Activated naive CD4-positive, alpha-beta T cell treated with anti-CD3 and anti-CD28 coated beads, Interleukin-2, amount 50 U/mL, for 24 hours (primary cell): Measurements from ENCODE around the gene PPWD1.
"Not testable (repeated sequence)": the region's sequence is repeated elsewhere in the genome, so short reads cannot be mapped to it uniquely, and the experiment has no call there.

Source experiments
- H3K27ac Mint-ChIP-seq: one replicate; pipeline ENCODE4 v1.8.0; 2021; ENCODE audit warnings: mild to moderate bottlenecking, mixed read lengths
- H3K27me3 Mint-ChIP-seq: one replicate; pipeline ENCODE4 v1.8.0; 2021; ENCODE audit warnings: mixed read lengths
- H3K36me3 Mint-ChIP-seq: one replicate; pipeline ENCODE4 v1.8.0; 2021; ENCODE audit warnings: mixed read lengths
- H3K4me1 Mint-ChIP-seq: one replicate; pipeline ENCODE4 v1.8.0; 2021; ENCODE audit warnings: mixed read lengths
- H3K4me3 Mint-ChIP-seq: one replicate; pipeline ENCODE4 v1.8.0; 2021; ENCODE audit warnings: mild to moderate bottlenecking, mixed read lengths
- H3K9me3 Mint-ChIP-seq: one replicate; pipeline ENCODE4 v1.8.0; 2021; ENCODE audit warnings: mixed read lengths

Gene PPWD1

DNA sequence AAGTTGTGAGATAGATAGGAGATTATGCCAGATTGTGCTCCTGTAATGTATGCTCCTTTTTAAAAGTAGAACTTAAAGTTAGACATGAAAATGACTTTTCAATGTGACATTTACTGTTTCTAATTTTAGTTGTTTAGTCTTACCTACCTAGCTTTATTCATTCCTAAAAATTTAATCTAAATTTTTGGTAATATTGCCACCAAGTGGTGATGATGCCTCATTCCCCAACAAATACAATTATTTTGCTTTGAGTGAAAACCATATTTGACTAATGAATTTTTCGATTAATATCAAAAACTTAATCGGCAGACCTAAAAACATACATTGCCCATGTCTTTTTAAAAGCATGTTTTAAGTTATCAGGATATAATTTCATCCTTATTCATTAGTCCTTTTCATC, 25.6 kb downstream of the PPWD1 start:
- no peaks in the 10 kb centered on the region for H3K4me1 Mint-ChIP-seq
- H3K9me3 Mint-ChIP-seq: no peaks in the 10 kb centered on the region
- no peaks in the 10 kb centered on the region for H3K27me3 Mint-ChIP-seq
- no peak overlapping the region for H3K4me3 Mint-ChIP-seq
- peaks cover 17% of the 10 kb centered on the region for H3K36me3 Mint-ChIP-seq
- H3K27ac Mint-ChIP-seq: no peak overlapping the region

DNA sequence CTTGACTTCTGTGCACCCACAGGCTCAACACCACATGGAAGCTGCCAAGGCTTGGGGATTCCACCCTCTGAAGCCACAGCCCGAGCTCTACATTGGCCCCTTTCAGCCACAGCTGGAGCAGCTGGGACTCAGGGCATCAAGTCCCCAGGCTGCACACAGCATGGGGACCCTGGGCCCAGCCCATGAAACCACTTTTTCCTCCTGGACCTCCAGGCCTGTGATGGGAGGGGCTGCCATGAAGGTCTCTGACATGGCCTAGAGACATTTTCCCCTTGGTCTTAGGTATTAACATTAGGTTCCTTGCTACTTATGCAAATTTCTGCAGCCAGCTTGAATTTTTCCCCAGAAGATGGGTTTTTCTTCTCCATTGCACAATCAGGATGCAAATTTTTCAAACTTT, 38.7 kb downstream of the PPWD1 start:
- not testable (repeated sequence) for H3K9me3 Mint-ChIP-seq, H3K27me3 Mint-ChIP-seq, H3K27ac Mint-ChIP-seq, H3K4me3 Mint-ChIP-seq
- Mint-ChIP-seq H3K4me1 (peaks cover 14% of the 10 kb centered on the region), H3K36me3 (peaks cover 45% of the 10 kb centered on the region)

GRCh38 chr5:65611524-65611923, 48.4 kb downstream of the PPWD1 start:
- Mint-ChIP-seq H3K4me3 (no peak overlapping the region), H3K36me3 (peaks cover 31% of the 10 kb centered on the region), H3K4me1 (peaks cover 40% of the 10 kb centered on the region), H3K9me3 (no peaks in the 10 kb centered on the region), H3K27ac (no peak overlapping the region), H3K27me3 (no peaks in the 10 kb centered on the region)

- Mint-ChIP-seq H3K27ac (no peak overlapping the region), H3K4me3 (no peak overlapping the region), H3K9me3 (no peaks in the 10 kb centered on the region), H3K4me1 (peaks cover 42% of the 10 kb centered on the region), H3K36me3 (peaks cover 28% of the 10 kb centered on the region), H3K27me3 (no peaks in the 10 kb centered on the region)
These were observed 49.3 kb downstream of the PPWD1 start for GRCh38 chr5:65612298-65612907.

- peaks cover 2% of the 10 kb centered on the region for H3K36me3 Mint-ChIP-seq
- no peak overlapping the region for H3K27ac Mint-ChIP-seq
- no peak overlapping the region for H3K4me3 Mint-ChIP-seq
- no peaks in the 10 kb centered on the region for H3K9me3 Mint-ChIP-seq
- no peaks in the 10 kb centered on the region for H3K27me3 Mint-ChIP-seq
- H3K4me1 Mint-ChIP-seq: peaks cover 59% of the 10 kb centered on the region
These were observed 56.9 kb downstream of the PPWD1 start for GRCh38 chr5:65620021-65620420.

DNA sequence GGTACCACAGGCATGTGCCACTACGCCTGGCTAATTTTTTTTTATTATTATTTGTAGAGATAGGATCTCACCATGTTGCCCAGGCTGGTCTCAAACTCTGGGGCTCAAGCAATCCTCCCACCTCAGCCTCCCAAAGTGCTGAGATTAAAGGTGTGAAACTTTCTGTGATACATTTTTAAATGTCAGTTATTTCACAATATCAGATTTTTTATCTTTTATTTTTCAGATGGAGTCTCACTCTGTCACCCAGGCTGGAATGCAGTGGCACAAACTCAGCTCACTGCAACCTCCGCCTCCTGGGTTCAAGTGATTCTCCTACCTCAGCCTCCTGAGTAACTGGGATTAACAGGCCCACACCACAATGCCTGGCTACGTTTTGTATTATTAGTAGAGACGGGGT, 58.9 kb downstream of the PPWD1 start:
- Mint-ChIP-seq H3K4me3 (peak overlapping the region; percentile 96), H3K4me1 (peaks cover 56% of the 10 kb centered on the region)
- not testable (repeated sequence) for H3K36me3 Mint-ChIP-seq, H3K27me3 Mint-ChIP-seq, H3K27ac Mint-ChIP-seq, H3K9me3 Mint-ChIP-seq

DNA sequence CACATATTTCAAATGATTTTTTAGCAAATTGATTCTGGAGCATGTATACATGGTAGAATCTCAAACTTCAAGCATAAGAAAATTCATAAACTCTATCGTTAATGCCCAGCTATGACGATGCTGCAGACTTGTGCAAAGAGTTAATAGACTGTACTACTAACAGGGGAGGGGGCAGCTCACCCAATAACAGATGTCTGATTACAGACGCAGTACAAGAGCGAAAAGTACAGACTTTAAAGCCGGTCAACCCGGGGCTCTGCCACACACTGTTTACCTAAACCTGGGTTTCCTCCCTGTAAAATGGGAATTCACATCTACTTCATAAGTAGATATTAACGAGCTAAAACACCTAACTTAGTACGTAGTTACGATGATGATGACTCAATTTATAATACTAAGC, 60.4 kb downstream of the PPWD1 start:
- Mint-ChIP-seq H3K27ac (peak overlapping the region; percentile 96), H3K36me3 (no peaks in the 10 kb centered on the region), H3K4me1 (peaks cover 53% of the 10 kb centered on the region), H3K4me3 (peak overlapping the region; percentile 96), H3K9me3 (no peaks in the 10 kb centered on the region), H3K27me3 (no peaks in the 10 kb centered on the region)

DNA sequence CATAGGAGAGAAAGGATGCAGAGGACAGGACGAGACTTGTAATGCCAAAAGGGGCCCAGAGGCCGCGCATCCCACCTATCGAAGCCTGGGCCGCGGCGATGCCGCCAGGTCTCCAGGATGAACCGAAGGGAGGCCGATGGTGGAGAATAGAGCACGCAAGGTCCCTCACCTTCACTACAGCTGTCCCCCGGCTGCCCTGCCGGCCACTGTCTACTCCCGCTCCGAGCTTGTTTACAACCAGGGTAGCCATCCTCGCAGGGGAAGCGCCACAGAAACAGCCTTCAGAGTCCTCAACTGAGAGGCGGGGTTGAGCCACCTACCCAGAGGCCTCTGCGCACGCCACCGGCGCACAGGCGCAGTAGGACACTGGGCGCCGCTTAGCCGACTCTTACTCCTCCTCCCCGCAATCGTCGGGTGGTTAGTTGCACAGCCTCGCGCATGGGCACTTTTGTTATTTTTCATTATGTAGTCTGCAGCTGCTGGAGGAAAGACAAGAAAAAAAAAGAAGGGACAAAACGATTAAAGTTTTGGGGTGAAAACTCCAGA, 61.0 kb downstream of the PPWD1 start, which contains the start of gene TRIM23:
Gene TRIM23, minus strand, starts transcription at position 309 of the 546 bp plus-strand sequence. Its CDS starts 59 bp downstream, at position 250.
- H3K9me3 Mint-ChIP-seq: no peaks in the 10 kb centered on the region
- H3K36me3 Mint-ChIP-seq: no peaks in the 10 kb centered on the region
- peaks cover 47% of the 10 kb centered on the region for H3K4me1 Mint-ChIP-seq
- H3K27me3 Mint-ChIP-seq: no peaks in the 10 kb centered on the region
- peak within 1 kb of the TSS; percentile 96 for H3K4me3 Mint-ChIP-seq
- peak within 1 kb of the TSS; percentile 96 for H3K27ac Mint-ChIP-seq

- Mint-ChIP-seq H3K27ac (peak within 1 kb of the TSS; percentile 96), H3K4me1 (peaks cover 46% of the 10 kb centered on the region)
These were observed 61.8 kb downstream of the PPWD1 start, which contains the start of the genes SHLD3 and TRAPPC13 for GRCh38 chr5:65624571-65625555. Gene SHLD3, plus strand, starts transcription at chr5:65625027. Its CDS starts 4,561 bp downstream, at chr5:65629588. Gene TRAPPC13, plus strand, starts transcription at chr5:65625027. Its CDS starts 34 bp downstream, at chr5:65625061.

GRCh38 chr5:65625743-65626142, 62.6 kb downstream of the PPWD1 start:
- Mint-ChIP-seq H3K36me3 (no peaks in the 10 kb centered on the region), H3K4me3 (peak overlapping the region; percentile 96), H3K9me3 (no peaks in the 10 kb centered on the region), H3K4me1 (peaks cover 41% of the 10 kb centered on the region), H3K27me3 (no peaks in the 10 kb centered on the region), H3K27ac (peak overlapping the region; percentile 42)

More at GRCh38 chr5:65624571-65625555, 61.8 kb downstream of the PPWD1 start, which contains the start of the genes SHLD3 and TRAPPC13:
- peak within 1 kb of the TSS; percentile 96 for H3K4me3 Mint-ChIP-seq
- H3K27me3 Mint-ChIP-seq: no peaks in the 10 kb centered on the region
- H3K36me3 Mint-ChIP-seq: no peaks in the 10 kb centered on the region
- H3K9me3 Mint-ChIP-seq: no peaks in the 10 kb centered on the region

DNA sequence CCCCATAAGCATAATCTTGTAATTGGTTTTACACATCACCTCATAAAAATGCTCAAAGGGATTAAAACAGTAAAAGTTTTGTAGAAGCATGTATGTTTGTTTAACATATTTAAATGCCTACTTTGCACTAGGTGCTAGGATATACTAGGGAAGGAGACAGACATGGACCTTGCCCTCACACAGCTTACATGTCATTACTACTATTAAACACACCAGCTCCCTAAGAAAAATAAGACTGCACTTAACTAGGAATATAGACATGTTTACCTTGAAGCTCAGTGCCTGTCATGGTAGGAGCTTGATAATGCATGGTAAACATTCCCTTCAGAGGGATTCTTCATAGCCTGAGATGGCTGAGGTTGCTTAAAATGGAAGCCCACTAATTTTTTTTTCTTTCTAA, 67.9 kb downstream of the PPWD1 start:
- Mint-ChIP-seq H3K4me1 (peaks cover 31% of the 10 kb centered on the region), H3K4me3 (no peak overlapping the region), H3K27ac (no peak overlapping the region), H3K27me3 (no peaks in the 10 kb centered on the region), H3K36me3 (peaks cover 1% of the 10 kb centered on the region), H3K9me3 (no peaks in the 10 kb centered on the region)
